K562 (cell line): ENCODE results near the gene VSIG4. TPM values are rescaled to one million over a fixed set of nuclear protein-coding genes. Genes with fewer than 3 reads are reported as not detected.
A peak's percentile ranks its signal among the peaks of the same experiment; 100 is the strongest.

Experiments
- DIDO1 ChIP-seq: fragments of 450-650 bp; IDR thresholded peaks from 2 replicates; pipeline ENCODE4 v1.6.1; 2016; ENCODE audit warnings: low read depth, missing biosample characterization, missing genetic modification characterization
- JUN ChIP-seq, 2 experiments: sonication (generic) in 1 of 2; formaldehyde crosslinking in 1 of 2; IDR thresholded peaks; 2 replicates each; pipeline versions ENCODE4 v1.6.1 to v1.8.0; 2012 to 2022; ENCODE audit warnings: borderline replicate concordance in 2 of 2, mild to moderate bottlenecking in 2 of 2, improper control_type of control experiment in 1 of 2, low read depth in 1 of 2, low read length in 1 of 2, missing genetic modification reagents in 1 of 2
- MBD2 ChIP-seq: sonication (generic); IDR thresholded peaks from 2 replicates; pipeline ENCODE4 v1.6.1; 2016; ENCODE audit warnings: low read depth, borderline replicate concordance
- MCM5 ChIP-seq: fragments of 450-650 bp; IDR thresholded peaks from 2 replicates; pipeline ENCODE4 v1.6.1; 2016; ENCODE audit warnings: low read depth
- MED1 ChIP-seq: sonication (generic); formaldehyde crosslinking; IDR thresholded peaks from 2 replicates; pipeline ENCODE4 v1.8.1; 2023; ENCODE audit warnings: missing genetic modification reagents, borderline replicate concordance
- NR0B1 ChIP-seq: fragments of 450-650 bp; IDR thresholded peaks from one replicate; pipeline ENCODE4 v1.6.1; 2018; ENCODE audit warnings: mild to moderate bottlenecking, moderate library complexity; ENCODE audit not compliant: partially characterized antibody
- PPARD ChIP-seq: fragments of 250-450 bp; sonication (Bioruptor Pico); IDR thresholded peaks from 2 replicates; pipeline ENCODE4 v1.8.0; 2022; ENCODE audit warnings: inconsistent platforms, mild to moderate bottlenecking, moderate library complexity
- PRPF4 ChIP-seq: fragments of 200-400 bp; formaldehyde crosslinking; IDR thresholded peaks from one replicate; pipeline ENCODE4 v1.6.1; 2017; ENCODE audit warnings: low read length, low read depth, mild to moderate bottlenecking; ENCODE audit not compliant: insufficient read depth, poor library complexity, severe bottlenecking
- RB1 ChIP-seq: fragments of 450-650 bp; IDR thresholded peaks from 2 replicates; pipeline ENCODE4 v1.6.1; 2017; ENCODE audit warnings: low read depth, mild to moderate bottlenecking
- SNIP1 ChIP-seq: fragments of 450-650 bp; IDR thresholded peaks from 2 replicates; pipeline ENCODE4 v1.7.1; 2017; ENCODE audit warnings: low read depth, mild to moderate bottlenecking
- TEAD1 ChIP-seq, 2 experiments: fragments of 450-650 bp in 1 of 2; sonication (generic) in 1 of 2; formaldehyde crosslinking; IDR thresholded peaks; 2 replicates each; pipeline versions ENCODE4 v1.4.0 to v1.8.0; 2020 to 2022; ENCODE audit warnings: mild to moderate bottlenecking in 2 of 2, missing genetic modification reagents in 1 of 2
- ZNF133 ChIP-seq: fragments of 250-450 bp; sonication (Bioruptor Pico); IDR thresholded peaks from 2 replicates; pipeline ENCODE4 v1.4.0; 2020; ENCODE audit warnings: mild to moderate bottlenecking
- ZNF217 ChIP-seq: sonication (generic); formaldehyde crosslinking; IDR thresholded peaks from 2 replicates; pipeline ENCODE4 v1.8.0; 2022; ENCODE audit warnings: mild to moderate bottlenecking, missing genetic modification reagents
- ZNF253 ChIP-seq: fragments of 250-450 bp; sonication (Bioruptor Pico); conservative IDR thresholded peaks from 2 replicates; pipeline ENCODE4 v1.6.1; 2021; ENCODE audit warnings: mild to moderate bottlenecking
- ZNF282 ChIP-seq: sonication (generic); formaldehyde crosslinking; IDR thresholded peaks from 2 replicates; pipeline ENCODE4 v1.8.1; 2023; ENCODE audit warnings: missing genetic modification reagents
- ZNF311 ChIP-seq: fragments of 250-450 bp; sonication (Bioruptor Pico); IDR thresholded peaks from 2 replicates; pipeline ENCODE4 v1.4.0; 2020; ENCODE audit warnings: mild to moderate bottlenecking, moderate library complexity
- ZNF507 ChIP-seq: conservative IDR thresholded peaks from 2 replicates; pipeline ENCODE4 v1.6.1; 2017; ENCODE audit warnings: missing genetic modification characterization, missing compliant biosample characterization
- ZNF79 ChIP-seq: fragments of 250-450 bp; sonication (Bioruptor Pico); IDR thresholded peaks from 2 replicates; pipeline ENCODE4 v1.4.0; 2020; ENCODE audit warnings: low read depth, mild to moderate bottlenecking, moderate library complexity
- polyA plus RNA-seq, 8 experiments: library from polyadenylated mRNA; depleted of rRNA in 4 of 8; stranded (reverse) in 5 of 8; unstranded in 3 of 8; fragments of >200 nt; fragmentation: Nextera tagmentation in 2 of 8; fragmentation: Illumina TruSeq in 1 of 8; extraction: Ambion mirVana in 2 of 8; extraction: Trizol in 1 of 8; gene quantifications; 2 replicates each; pipeline versions ENCODE4 v1.2.1 to v1.2.3, GENCODE V29; 2011 to 2014; ENCODE audit warnings: inconsistent platforms in 1 of 8, missing spikeins in 1 of 8
- total RNA-seq, 7 experiments: library from RNA; depleted of rRNA in 6 of 7; stranded (reverse); fragments of >200 nt in 6 of 7; fragmentation: Illumina TruSeq in 2 of 7; extraction: Trizol in 2 of 7; gene quantifications; 2 replicates each; pipeline versions ENCODE4 v1.2.1 to v1.2.3, GENCODE V29; 2011 to 2021; ENCODE audit warnings: low replicate concordance in 1 of 7
- TF ChIP-seq, protein P1 (sequence below): fragments of 200-800 bp; sonication (Bioruptor generic); IDR thresholded peaks from 2 replicates; pipeline ENCODE4 v1.6.1; 2017; ENCODE audit warnings: missing genetic modification characterization, missing compliant biosample characterization
- TF ChIP-seq, protein P2 (sequence below): fragments of 450-650 bp; formaldehyde crosslinking; IDR thresholded peaks from 2 replicates; pipeline ENCODE4 v1.4.0; 2020; ENCODE audit warnings: mild to moderate bottlenecking, moderate library complexity
- TF ChIP-seq, protein P3 (sequence below): fragments of 150-350 bp; conservative IDR thresholded peaks from 2 replicates; pipeline ENCODE4 v1.6.1; 2014; ENCODE audit warnings: low read length

The VSIG4 gene
- total and polyA plus RNA-seq, 9 of the 15 experiments (the other 6 are each of a cell fraction or from before 2014, with no cell fraction given) = 0.22 to 1.6 (median 0.46) TPM; not detected in 1

GRCh38 chrX:66022632-66023384 is 17.1 kb downstream of the VSIG4 start (continued):
- TF ChIP-seq MED1 (CRISPR knock-in tag) = no peak
- TF ChIP-seq ZNF507 (tag) = no peak
- TF ChIP-seq JUN (IDR thresholded peaks at IDR 0.05; ENCODE audit: borderline replicate concordance, low read depth, low read length) = no peak
- TF ChIP-seq JUN (CRISPR knock-in tag; IDR thresholded peaks at IDR 0.05; ENCODE audit: borderline replicate concordance) = no peak
- TF ChIP-seq PRPF4 = no peak
- TF ChIP-seq, protein P1, sequence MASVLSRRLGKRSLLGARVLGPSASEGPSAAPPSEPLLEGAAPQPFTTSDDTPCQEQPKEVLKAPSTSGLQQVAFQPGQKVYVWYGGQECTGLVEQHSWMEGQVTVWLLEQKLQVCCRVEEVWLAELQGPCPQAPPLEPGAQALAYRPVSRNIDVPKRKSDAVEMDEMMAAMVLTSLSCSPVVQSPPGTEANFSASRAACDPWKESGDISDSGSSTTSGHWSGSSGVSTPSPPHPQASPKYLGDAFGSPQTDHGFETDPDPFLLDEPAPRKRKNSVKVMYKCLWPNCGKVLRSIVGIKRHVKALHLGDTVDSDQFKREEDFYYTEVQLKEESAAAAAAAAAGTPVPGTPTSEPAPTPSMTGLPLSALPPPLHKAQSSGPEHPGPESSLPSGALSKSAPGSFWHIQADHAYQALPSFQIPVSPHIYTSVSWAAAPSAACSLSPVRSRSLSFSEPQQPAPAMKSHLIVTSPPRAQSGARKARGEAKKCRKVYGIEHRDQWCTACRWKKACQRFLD = 0 out of 2 replicates have a peak, but pooled peaks have one; percentile 65
- TF ChIP-seq ZNF282 (CRISPR knock-in tag) = no peak
- TF ChIP-seq PPARD = no peak
- TF ChIP-seq, protein P2, sequence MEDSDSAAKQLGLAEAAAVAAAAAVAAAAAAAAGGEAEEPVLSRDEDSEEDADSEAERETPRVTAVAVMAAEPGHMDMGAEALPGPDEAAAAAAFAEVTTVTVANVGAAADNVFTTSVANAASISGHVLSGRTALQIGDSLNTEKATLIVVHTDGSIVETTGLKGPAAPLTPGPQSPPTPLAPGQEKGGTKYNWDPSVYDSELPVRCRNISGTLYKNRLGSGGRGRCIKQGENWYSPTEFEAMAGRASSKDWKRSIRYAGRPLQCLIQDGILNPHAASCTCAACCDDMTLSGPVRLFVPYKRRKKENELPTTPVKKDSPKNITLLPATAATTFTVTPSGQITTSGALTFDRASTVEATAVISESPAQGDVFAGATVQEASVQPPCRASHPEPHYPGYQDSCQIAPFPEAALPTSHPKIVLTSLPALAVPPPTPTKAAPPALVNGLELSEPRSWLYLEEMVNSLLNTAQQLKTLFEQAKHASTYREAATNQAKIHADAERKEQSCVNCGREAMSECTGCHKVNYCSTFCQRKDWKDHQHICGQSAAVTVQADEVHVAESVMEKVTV (CRISPR knock-in tag) = peak; percentile 48; the same call in 1 of the 2 replicates
- no peak for TF ChIP-seq DIDO1 (tag)
- TF ChIP-seq RB1 = no peak
- TF ChIP-seq, protein P3, sequence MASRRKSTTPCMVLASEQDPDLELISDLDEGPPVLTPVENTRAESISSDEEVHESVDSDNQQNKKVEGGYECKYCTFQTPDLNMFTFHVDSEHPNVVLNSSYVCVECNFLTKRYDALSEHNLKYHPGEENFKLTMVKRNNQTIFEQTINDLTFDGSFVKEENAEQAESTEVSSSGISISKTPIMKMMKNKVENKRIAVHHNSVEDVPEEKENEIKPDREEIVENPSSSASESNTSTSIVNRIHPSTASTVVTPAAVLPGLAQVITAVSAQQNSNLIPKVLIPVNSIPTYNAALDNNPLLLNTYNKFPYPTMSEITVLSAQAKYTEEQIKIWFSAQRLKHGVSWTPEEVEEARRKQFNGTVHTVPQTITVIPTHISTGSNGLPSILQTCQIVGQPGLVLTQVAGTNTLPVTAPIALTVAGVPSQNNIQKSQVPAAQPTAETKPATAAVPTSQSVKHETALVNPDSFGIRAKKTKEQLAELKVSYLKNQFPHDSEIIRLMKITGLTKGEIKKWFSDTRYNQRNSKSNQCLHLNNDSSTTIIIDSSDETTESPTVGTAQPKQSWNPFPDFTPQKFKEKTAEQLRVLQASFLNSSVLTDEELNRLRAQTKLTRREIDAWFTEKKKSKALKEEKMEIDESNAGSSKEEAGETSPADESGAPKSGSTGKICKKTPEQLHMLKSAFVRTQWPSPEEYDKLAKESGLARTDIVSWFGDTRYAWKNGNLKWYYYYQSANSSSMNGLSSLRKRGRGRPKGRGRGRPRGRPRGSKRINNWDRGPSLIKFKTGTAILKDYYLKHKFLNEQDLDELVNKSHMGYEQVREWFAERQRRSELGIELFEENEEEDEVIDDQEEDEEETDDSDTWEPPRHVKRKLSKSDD = no peak
- no peak for TF ChIP-seq NR0B1
- TF ChIP-seq MBD2 = no peak
- no peak for TF ChIP-seq ZNF217 (CRISPR knock-in tag)
- no peak for TF ChIP-seq SNIP1
- TF ChIP-seq TEAD1 (CRISPR knock-in tag; IDR thresholded peaks at IDR 0.05) = peak in 1 of 2 experiments; percentile 52; a peak in 1 of 4 replicates
- TF ChIP-seq MCM5 = no peak
- TF ChIP-seq ZNF133 (CRISPR knock-in tag) = no peak
- TF ChIP-seq ZNF79 (CRISPR knock-in tag) = no peak
- TF ChIP-seq ZNF311 (CRISPR knock-in tag) = no peak
- no peak for TF ChIP-seq ZNF253 (CRISPR knock-in tag)
